GM06990 (cell line): ENCODE results near the gene MON2.
"Not testable (repeated sequence)": the region's sequence is repeated elsewhere in the genome, so short reads cannot be mapped to it uniquely, and the experiment has no call there.

Source experiments
- DNase-seq: peaks from one replicate; pipeline ENCODE4 v3.0.0-alpha.2; 2011; ENCODE audit not compliant: insufficient read length; ENCODE audit errors: extremely low read depth
- H3K27me3 ChIP-seq: replicated peaks from 2 replicates; pipeline ENCODE4 v1.6.0; 2011; ENCODE audit warnings: low read length; ENCODE audit not compliant: control insufficient read depth, insufficient read depth
- H3K36me3 ChIP-seq: 2 replicates; pipeline ENCODE4 v1.5.1; 2011; ENCODE audit warnings: low read length; ENCODE audit not compliant: control insufficient read depth, insufficient read depth
- H3K4me3 ChIP-seq: replicated peaks from 2 replicates; pipeline ENCODE4 v1.5.1; 2011; ENCODE audit warnings: low read depth, mild to moderate bottlenecking, control low read depth, low read length
- TF ChIP-seq, protein P1 (sequence below): IDR thresholded peaks from 2 replicates; pipeline ENCODE4 v1.5.1; 2011; ENCODE audit warnings: low read length, control low read depth, mild to moderate bottlenecking, inconsistent platforms; ENCODE audit not compliant: insufficient read depth, poor library complexity, severe bottlenecking

MON2 gene

GRCh38 chr12:62458626-62459025 lies 8.0 kb upstream of the MON2 start:
- Histone ChIP-seq H3K4me3 (no peak overlapping the region), H3K36me3 (no peaks in the 10 kb centered on the region), H3K27me3 (no peaks in the 10 kb centered on the region; the same call in 1 of the 2 replicates)
- DNase-seq, result no peak
- TF ChIP-seq, protein P1, sequence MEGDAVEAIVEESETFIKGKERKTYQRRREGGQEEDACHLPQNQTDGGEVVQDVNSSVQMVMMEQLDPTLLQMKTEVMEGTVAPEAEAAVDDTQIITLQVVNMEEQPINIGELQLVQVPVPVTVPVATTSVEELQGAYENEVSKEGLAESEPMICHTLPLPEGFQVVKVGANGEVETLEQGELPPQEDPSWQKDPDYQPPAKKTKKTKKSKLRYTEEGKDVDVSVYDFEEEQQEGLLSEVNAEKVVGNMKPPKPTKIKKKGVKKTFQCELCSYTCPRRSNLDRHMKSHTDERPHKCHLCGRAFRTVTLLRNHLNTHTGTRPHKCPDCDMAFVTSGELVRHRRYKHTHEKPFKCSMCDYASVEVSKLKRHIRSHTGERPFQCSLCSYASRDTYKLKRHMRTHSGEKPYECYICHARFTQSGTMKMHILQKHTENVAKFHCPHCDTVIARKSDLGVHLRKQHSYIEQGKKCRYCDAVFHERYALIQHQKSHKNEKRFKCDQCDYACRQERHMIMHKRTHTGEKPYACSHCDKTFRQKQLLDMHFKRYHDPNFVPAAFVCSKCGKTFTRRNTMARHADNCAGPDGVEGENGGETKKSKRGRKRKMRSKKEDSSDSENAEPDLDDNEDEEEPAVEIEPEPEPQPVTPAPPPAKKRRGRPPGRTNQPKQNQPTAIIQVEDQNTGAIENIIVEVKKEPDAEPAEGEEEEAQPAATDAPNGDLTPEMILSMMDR, result no peak

DNA sequence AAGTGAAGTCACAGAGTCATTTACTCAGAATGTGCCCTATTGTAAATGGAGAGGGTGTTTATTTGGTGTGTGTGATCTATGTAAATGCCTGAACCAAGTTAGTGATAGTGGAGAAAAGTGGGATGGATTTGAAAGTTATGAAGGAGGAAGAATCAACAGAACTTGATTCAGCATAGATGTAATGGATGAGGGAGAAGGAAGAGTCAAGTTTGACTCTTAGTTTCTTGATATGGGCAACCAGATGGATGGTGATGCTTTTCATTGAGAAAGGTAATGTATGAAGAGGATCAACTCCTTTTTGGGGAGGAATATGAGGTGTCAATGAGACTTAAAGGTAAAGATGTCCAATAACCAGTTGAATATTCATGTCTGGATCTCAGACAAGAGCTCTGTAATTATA lies 6.7 kb upstream of the MON2 start:
- Histone ChIP-seq H3K36me3 (no peaks in the 10 kb centered on the region), H3K4me3 (no peak overlapping the region), H3K27me3 (no peaks in the 10 kb centered on the region; the same call in 1 of the 2 replicates)
- TF ChIP-seq, protein P1, result no peak
- DNase-seq, result no peak

DNA sequence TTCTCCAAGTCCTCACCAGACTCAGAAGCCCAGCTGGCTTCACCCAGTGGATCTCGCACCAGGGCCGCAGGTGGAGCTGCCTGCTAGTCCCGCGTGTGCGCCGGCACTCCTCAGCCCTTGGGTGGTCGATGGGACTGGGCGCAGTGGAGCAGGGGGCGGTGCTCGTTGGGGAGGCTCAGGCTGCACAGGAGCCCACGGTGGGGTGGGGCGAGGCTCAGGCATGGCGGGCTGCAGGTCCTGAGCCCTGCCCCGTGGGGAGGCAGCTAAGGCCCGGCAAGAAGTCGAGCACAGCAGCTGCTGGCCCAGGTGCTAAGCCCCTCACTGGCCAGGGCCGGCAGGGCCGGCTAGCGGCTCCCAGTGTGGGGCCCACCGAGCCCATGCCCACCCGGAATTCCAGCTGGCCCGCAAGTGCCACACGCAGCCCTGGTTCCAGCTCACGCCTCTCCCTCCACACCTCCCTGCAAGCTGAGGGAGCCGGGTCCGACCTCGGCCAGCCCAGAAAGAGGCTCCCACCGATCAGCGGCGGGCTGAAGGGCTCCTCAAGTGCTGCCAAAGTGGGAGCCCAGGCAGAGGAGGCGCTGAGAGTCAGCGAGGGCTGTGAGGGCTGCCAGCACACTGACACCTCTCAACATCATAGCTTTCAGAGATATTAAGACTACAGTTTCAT lies 5.3 kb upstream of the MON2 start:
- DNase-seq, H3K27me3 ChIP-seq, H3K36me3 ChIP-seq, H3K4me3 ChIP-seq: not testable (repeated sequence)

GRCh38 chr12:62463252-62463651 lies 3.4 kb upstream of the MON2 start:
- not testable (repeated sequence) for H3K36me3 ChIP-seq, H3K27me3 ChIP-seq, H3K4me3 ChIP-seq, DNase-seq

DNA sequence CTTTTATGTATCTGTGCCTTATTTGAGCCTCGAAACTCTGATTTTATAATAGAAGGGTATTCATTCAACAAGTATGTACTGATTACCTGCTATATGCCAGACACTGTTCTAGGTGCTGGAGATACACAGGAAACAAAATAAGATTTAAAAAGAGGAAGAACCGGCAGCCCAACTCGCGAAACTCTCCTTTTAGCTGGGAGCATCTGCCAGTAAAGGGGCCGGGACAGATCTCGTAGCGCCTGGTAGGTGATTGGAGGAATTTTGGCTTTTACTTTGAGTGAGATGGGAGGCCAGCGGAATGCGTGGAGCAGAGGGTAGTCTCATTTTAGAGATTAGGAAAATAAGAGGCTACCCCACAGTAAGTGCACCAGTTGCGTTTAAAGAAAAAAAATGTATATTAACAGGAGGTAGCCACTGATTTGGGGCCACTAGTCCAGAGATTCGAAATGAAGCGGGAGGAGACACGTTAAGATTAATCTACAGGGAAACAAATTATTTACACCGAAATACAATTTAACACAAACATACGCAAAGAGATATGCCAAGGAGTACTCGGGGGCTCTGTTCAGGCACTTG lies 520 bp upstream of the MON2 start:
- H3K4me3 ChIP-seq, result peak overlapping the region; percentile 96
- no peaks in the 10 kb centered on the region for H3K27me3 ChIP-seq
- no peak for DNase-seq
- TF ChIP-seq, protein P1, result no peak
- H3K36me3 ChIP-seq, result no peaks in the 10 kb centered on the region

GRCh38 chr12:62468397-62468796 lies 1.8 kb downstream of the MON2 start:
- no peak for DNase-seq
- peak overlapping the region; percentile 96 for H3K4me3 ChIP-seq
- H3K36me3 ChIP-seq, result no peaks in the 10 kb centered on the region; the same call in 1 of the 2 replicates
- TF ChIP-seq, protein P1, result no peak
- H3K27me3 ChIP-seq, result no peaks in the 10 kb centered on the region

DNA sequence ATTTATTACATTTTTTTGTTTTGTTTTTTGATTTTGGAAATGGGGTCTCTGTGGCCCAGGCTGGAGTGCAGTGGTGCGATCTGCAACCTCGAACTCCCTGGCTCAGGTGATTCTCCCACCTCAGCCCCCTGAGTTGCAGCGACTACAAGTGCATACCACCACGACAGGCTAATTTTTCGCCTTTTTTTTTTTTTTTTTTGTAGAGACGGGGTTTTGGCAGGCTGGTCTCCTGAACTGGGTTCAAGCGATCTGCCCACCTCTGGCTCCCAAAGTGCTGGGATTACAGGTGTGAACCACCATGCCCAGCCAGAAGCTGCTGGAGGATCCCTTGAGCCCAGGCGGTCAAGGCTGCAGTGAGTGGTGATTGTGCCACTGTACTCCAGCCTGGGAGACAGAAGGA lies 2.3 kb downstream of the MON2 start:
- Histone ChIP-seq H3K4me3 (peak overlapping the region; percentile 42), H3K36me3 (no peaks in the 10 kb centered on the region; the same call in 1 of the 2 replicates), H3K27me3 (no peaks in the 10 kb centered on the region)
- TF ChIP-seq, protein P1, result no peak
- DNase-seq, result no peak
